PC-3 (cell line): Measurements from ENCODE around the gene RABGEF1.

ENCODE experiments used
- EZH2 ChIP-seq: fragments of 300-600 bp; sonication (generic); IDR thresholded peaks from one replicate; pipeline ENCODE4 v1.6.1; 2017; ENCODE audit warnings: antibody characterized with exemption, mild to moderate bottlenecking, low read length; ENCODE audit not compliant: unreplicated experiment
- EZH2phosphoT487 ChIP-seq: fragments of 300-600 bp; sonication (generic); IDR thresholded peaks from 2 replicates; pipeline ENCODE4 v1.6.1; 2018; ENCODE audit warnings: mild to moderate bottlenecking, antibody characterized with exemption, low read length, borderline replicate concordance
- TF ChIP-seq, protein P1 (sequence below): fragments of 300-600 bp; sonication (generic); conservative IDR thresholded peaks from 2 replicates; pipeline ENCODE4 v1.5.1; 2017; ENCODE audit warnings: antibody characterized with exemption, low read depth, mild to moderate bottlenecking, low read length

DNA sequence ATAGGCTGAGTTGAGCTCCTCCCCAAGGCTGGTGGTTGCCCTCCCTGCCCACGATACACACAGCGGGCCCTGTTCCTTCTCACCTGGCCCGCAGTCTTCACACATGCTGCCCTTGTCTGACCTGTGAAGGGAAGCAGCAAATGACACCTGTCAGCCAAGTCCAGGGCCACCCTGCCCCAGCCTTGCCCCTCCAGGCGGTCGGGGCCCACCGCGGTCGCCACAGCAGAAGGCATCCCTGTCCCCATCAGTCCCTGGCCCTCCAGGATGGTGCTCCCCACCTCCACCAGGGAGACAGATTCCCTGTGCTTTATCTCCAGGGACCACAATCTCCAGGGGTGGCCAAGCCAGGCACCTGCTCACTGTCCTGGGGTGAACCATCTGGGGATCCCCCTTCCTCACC is 99.3 kb downstream of the RABGEF1 start:
- TF ChIP-seq, protein P1, sequence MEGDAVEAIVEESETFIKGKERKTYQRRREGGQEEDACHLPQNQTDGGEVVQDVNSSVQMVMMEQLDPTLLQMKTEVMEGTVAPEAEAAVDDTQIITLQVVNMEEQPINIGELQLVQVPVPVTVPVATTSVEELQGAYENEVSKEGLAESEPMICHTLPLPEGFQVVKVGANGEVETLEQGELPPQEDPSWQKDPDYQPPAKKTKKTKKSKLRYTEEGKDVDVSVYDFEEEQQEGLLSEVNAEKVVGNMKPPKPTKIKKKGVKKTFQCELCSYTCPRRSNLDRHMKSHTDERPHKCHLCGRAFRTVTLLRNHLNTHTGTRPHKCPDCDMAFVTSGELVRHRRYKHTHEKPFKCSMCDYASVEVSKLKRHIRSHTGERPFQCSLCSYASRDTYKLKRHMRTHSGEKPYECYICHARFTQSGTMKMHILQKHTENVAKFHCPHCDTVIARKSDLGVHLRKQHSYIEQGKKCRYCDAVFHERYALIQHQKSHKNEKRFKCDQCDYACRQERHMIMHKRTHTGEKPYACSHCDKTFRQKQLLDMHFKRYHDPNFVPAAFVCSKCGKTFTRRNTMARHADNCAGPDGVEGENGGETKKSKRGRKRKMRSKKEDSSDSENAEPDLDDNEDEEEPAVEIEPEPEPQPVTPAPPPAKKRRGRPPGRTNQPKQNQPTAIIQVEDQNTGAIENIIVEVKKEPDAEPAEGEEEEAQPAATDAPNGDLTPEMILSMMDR, result no peak
- TF ChIP-seq EZH2phosphoT487 (no peak), EZH2 (no peak)
